Heart right ventricle (tissue), 16 donors: Measurements from ENCODE around the gene FBXO24. TPM values are rescaled to one million over a fixed set of nuclear protein-coding genes. Genes with fewer than 3 reads are reported as not detected.

ENCODE experiments used
- ATAC-seq, 8 donors: fragments of 200-7000 bp; cut with Tn5 transposase; one replicate each; pipeline ENCODE4 v1.9.1; 2020; ENCODE audit warnings: mild to moderate bottlenecking in 8 of 8, moderate library complexity in 8 of 8, moderate number of reproducible peaks in 1 of 8
- DNase-seq, 2 donors: peaks; one replicate each; pipeline ENCODE4 v3.0.0-alpha.2; 2020
- H3K27ac ChIP-seq, 10 donors: fragments of 200-600 bp; sonication (generic) in 2 of 10; one replicate each; pipeline versions ENCODE4 v1.5.0 to v1.8.0; 2020 to 2022; ENCODE audit warnings: mild to moderate bottlenecking in 3 of 10
- H3K27me3 ChIP-seq, 7 donors: fragments of 200-600 bp; one replicate each; pipeline ENCODE4 v1.8.0; 2021 to 2022; ENCODE audit warnings: mild to moderate bottlenecking in 2 of 7
- H3K36me3 ChIP-seq, 9 donors: fragments of 200-600 bp; sonication (generic) in 1 of 9; one replicate each; pipeline versions ENCODE4 v1.5.0 to v1.8.0; 2020 to 2022; ENCODE audit warnings: mild to moderate bottlenecking in 2 of 9
- H3K4me1 ChIP-seq, 9 donors: fragments of 200-600 bp; sonication (generic) in 1 of 9; one replicate each; pipeline versions ENCODE4 v1.5.0 to v1.8.0; 2020 to 2022; ENCODE audit warnings: mild to moderate bottlenecking in 4 of 9
- H3K4me3 ChIP-seq, 10 donors: fragments of 200-600 bp; sonication (generic) in 2 of 10; one replicate each; pipeline versions ENCODE4 v1.5.0 to v1.8.0; 2020 to 2022; ENCODE audit warnings: mild to moderate bottlenecking in 7 of 10, moderate library complexity in 2 of 10
- H3K9me3 ChIP-seq, 11 donors: fragments of 200-600 bp in 10 of 11; sonication (generic) in 2 of 11; one replicate each; pipeline versions ENCODE4 v1.5.0 to v1.8.0; 2013 to 2022; ENCODE audit warnings: mild to moderate bottlenecking in 2 of 11, control low read depth in 1 of 11, moderate library complexity in 1 of 11
- WGBS, 2 donors: extraction: QIAGEN DNeasy Blood & Tissue Kit; methylation state at CpG; one replicate each; pipeline ENCODE4 v1.1.7; 2013; ENCODE audit warnings: inconsistent platforms in 1 of 2; 5-methylcytosine and 5-hydroxymethylcytosine counted together
- intact Hi-C, 10 donors: fragments of 100-400 bp; cut with DNase I; formaldehyde crosslinking; loops; one replicate each; pipeline versions ENCODE4 v1.11.1 to v1.14.2; 2022
- polyA plus RNA-seq, 2 donors: library from polyadenylated mRNA; stranded (reverse); fragments of 200-250 nt; gene quantifications; one replicate each; pipeline ENCODE4 v1.2.3, GENCODE V29; 2013
- total RNA-seq, 10 donors: library from RNA; stranded (reverse); fragmentation: NEBNext Ultra II Directional in 3 of 10; extraction: Animal tissue kit (Norgen Biotek cat#: 25700) in 3 of 10; gene quantifications; one replicate each; pipeline versions ENCODE4 v1.2.1 to v1.2.4, GENCODE V29; 2021 to 2023
- TF ChIP-seq, protein P1 (sequence below), 9 donors: fragments of 200-600 bp; sonication (generic) in 2 of 9; IDR thresholded peaks; one replicate each; pipeline versions ENCODE4 v1.5.0 to v1.8.0; 2021 to 2022; ENCODE audit warnings: antibody characterized with exemption in 9 of 9, mild to moderate bottlenecking in 5 of 9, moderate library complexity in 1 of 9
- donor health status: Arrhythmogenic right ventricular cardiomyopathy.
- donor health status: ischemic (EF 13 %, LVEDD 7.1; RV severe dilation, severe dysfunction).
- donor health status: healthy with polysubstance abuse.
- donor health status: DM: no; HTN: yes; CAD: no.
- donor health status: DM: no; HTN: no; CAD: no.
- donor health status: ischemic (EF 25% LVEDD 6.9; RV normal size, moderate dysfunction).
- donor health status: ischemic (EF 25% LVEDD 5.7; RV mildly dilated, moderate dysfunction).
- donor health status: healthy.
- donor health status: DM: yes; HTN: yes; CAD: no.
- donor health status: Ischemic cardiomyopathy.
- donor health status: ischemic (EF 35%, LVEDD 5.7; RV mildly dilated, moderate dysfunction).
- donor health status: nonischemic (EF 11% LVEDD 7.7; RV severe dilation, severe dysfunction).
- donor health status: DM: yes; HTN: yes; CAD: no.
- donor health status: PGD.
- donor health status: ischemic (EF 29% LVEDD 5.4; RV normal size, mild dysfunction).
- donor health status: nonischemic (EF 23%, LVEDD 6.1; RV moderate dilation, normal function).

Gene FBXO24
- total and polyA plus RNA-seq, 12 donors, result 0.15 to 0.73 (median 0.40) TPM; not detected in 2

DNA sequence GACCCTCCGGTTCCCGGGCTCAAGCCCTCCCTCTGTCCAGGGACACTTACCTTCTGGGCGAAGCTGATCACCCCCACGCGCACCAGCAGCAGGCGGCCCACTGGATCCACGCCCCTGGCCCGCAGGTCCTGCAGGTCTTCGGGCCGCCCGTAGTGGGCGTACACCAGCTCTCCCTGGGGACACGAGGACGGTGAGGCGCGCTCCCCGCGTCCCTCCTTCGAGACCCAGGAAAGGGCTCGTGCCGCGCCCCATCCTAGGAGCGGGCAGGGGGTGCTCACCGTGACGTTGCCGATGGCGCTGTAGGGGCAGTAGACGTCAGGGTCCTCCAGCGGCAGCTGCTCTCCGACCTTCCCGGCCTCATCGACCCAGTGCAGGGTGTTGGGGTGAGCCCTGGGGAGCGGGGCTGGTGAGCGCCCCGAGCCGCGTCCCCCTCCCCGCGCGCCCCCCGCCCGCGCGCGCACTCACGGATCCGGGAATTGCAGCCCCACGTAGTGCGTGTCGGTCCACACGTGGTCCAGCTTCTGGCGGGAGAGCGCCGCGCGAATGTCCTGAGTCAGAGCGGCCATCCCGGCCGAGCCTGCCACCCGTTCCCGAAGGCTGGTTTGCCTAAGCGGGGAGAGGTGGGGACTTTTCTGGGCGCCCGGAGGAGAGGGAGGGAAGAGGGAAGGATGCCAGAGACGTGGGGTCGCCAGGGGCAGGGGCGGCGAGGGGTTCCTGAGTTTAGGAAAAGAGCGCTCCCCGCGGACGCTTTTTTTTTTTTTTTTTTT lies 47.0 kb downstream of the FBXO24 start:
- DNase-seq (peak; percentile 19 to 41), ATAC-seq (peak; percentile 44 to 77 (median 60))
- intact Hi-C loops, result loop anchor here in 1 of 10 donors (5.0 kb wide), 1 partner anchor 34 kb away; no protein-coding TSS in a partner anchor
- Histone ChIP-seq H3K27ac (peak overlapping the region in 1 of 10 donors; percentile 56), H3K4me3 (peak overlapping the region; percentile 36 to 63 (median 52)), H3K9me3 (no peaks in the 10 kb centered on the region), H3K36me3 (no peaks in the 10 kb centered on the region), H3K27me3 (peaks cover 0 to 48% (median 25%) of the 10 kb centered on the region in 7 donors), H3K4me1 (peaks cover 0 to 13% (median 11%) of the 10 kb centered on the region in 9 donors)
- TF ChIP-seq, protein P1, sequence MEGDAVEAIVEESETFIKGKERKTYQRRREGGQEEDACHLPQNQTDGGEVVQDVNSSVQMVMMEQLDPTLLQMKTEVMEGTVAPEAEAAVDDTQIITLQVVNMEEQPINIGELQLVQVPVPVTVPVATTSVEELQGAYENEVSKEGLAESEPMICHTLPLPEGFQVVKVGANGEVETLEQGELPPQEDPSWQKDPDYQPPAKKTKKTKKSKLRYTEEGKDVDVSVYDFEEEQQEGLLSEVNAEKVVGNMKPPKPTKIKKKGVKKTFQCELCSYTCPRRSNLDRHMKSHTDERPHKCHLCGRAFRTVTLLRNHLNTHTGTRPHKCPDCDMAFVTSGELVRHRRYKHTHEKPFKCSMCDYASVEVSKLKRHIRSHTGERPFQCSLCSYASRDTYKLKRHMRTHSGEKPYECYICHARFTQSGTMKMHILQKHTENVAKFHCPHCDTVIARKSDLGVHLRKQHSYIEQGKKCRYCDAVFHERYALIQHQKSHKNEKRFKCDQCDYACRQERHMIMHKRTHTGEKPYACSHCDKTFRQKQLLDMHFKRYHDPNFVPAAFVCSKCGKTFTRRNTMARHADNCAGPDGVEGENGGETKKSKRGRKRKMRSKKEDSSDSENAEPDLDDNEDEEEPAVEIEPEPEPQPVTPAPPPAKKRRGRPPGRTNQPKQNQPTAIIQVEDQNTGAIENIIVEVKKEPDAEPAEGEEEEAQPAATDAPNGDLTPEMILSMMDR (IDR thresholded peaks at IDR 0.05), result peak in 6 of 9 donors; percentile 12 to 38 (median 24)
- 0 to 3% methylated on average over 64 to 72 of the region's 72 CpGs for WGBS, 2 donors

DNA sequence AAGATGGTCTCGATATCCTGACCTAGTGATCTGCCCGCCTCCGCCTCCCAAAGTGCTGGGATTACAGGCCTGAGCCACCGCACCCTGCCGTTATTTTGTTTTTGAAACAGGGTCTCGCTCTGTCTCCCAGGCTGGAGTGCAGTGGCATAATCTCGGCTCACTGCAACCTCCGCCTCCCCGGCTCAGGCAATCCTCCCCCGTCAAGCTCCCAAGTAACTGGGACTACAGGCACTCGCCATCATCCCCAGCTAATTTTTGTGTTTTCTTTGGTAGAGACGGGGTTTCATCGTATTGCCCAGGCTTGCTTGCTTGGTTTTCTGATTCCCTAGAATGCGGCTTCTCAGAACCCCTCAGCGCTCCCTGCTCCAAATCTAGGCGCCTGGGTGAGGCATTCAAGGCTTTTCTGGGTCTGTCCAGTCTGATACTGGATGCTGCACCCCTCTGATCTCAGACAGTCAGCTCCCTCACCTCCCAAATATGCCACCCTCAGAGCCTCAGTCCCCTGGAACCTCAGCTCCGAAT lies 53.9 kb downstream of the FBXO24 start:
- no peak for ATAC-seq
- Histone ChIP-seq H3K27me3 (peaks cover 0 to 59% (median 32%) of the 10 kb centered on the region in 7 donors), H3K4me1 (no peaks in the 10 kb centered on the region), H3K36me3 (no peaks in the 10 kb centered on the region), H3K9me3 (no peaks in the 10 kb centered on the region), H3K27ac (no peak overlapping the region), H3K4me3 (no peak overlapping the region)
- TF ChIP-seq, protein P1 (IDR thresholded peaks at IDR 0.05), result no peak
- intact Hi-C loops, result no loop called here
- WGBS, 2 donors, result 67 to 73% methylated on average over 17 of the region's 17 CpGs
- no peak for DNase-seq

DNA sequence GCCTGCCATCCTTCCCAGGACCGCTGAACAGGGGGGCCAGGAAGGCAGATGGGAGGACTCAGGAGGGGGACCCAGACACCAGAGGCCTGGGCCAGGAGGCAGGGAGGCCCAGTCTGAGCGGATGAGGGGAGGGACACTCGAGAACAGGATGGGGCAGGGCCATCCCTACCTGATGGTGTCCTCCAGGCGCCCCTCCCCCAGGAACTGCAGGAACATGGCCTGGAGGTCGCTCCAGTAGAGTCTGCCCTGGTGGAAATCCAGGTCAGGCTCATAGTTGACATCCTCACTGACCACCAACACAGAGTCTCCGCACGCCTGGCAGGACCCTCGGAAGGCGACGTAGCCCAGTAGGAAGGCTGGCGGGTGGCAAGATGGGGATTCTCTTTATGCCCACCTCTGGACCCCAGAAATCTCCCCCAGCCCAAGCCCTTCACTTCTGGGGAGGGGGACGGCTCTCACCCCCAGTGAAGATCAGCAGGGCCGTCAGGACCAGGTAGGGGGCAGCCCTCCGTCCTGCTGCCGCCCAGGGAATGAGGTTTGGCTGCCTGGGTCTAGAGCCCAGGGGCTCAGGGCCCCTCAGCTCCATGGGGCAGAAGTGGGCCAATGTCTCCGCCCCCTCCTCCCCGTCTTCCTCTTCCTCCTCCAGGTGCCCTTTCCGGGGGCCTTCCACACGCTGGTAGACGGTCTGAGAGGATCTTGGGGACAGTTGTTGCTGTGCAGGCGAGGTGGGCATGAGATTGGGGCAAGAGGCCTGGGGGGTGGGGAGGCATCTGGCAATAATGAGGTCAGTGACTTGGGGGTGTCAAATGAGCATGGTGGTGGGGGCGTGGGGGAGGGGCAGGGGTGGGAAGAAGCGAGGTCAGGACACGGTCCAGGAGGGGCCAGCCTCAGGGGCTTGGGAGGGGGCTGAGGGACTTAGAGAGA lies 54.7 kb downstream of the FBXO24 start:
- 67 to 69% methylated on average over 22 to 24 of the region's 24 CpGs for WGBS, 2 donors
- Histone ChIP-seq H3K36me3 (no peaks in the 10 kb centered on the region), H3K27me3 (peaks cover 0 to 60% (median 35%) of the 10 kb centered on the region in 7 donors), H3K27ac (no peak overlapping the region), H3K4me1 (no peaks in the 10 kb centered on the region), H3K9me3 (no peaks in the 10 kb centered on the region), H3K4me3 (no peak overlapping the region)
- intact Hi-C loops, result no loop called here
- DNase-seq, result no peak
- ATAC-seq, result peak in 1 of 8 donors; percentile 42
- TF ChIP-seq, protein P1 (IDR thresholded peaks at IDR 0.05), result no peak

DNA sequence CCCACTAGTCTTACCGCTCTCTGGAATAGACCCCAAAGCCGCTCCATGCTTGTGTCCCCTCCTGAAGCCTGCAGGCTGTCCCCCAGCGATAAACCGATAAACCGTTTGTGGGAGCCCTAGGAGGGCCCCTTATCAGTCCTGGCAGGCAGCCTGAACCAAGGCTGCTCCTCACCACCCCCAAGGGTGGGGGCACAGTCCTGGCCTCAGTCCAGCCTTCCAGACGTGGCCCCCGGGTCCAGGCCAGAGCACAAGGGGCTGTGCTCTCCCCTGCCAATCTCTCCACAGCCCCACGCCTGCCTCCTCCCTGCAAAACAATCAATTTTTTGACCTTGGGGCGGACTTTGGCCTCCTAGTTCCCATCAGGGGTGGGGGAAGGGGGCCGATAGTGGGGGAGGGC lies 55.3 kb downstream of the FBXO24 start, which contains the start of gene TFR2:
Gene TFR2 (minus strand): TSS at position 90 of the 397 bp plus-strand sequence. CDS start 43 bp downstream, at position 47.
- intact Hi-C loops, result no loop called here
- ATAC-seq, result no peak
- Histone ChIP-seq H3K4me3 (no peak within 1 kb of the TSS), H3K36me3 (no peaks in the 10 kb centered on the region), H3K27ac (no peak within 1 kb of the TSS), H3K27me3 (peaks cover 0 to 66% (median 40%) of the 10 kb centered on the region in 7 donors), H3K4me1 (no peaks in the 10 kb centered on the region), H3K9me3 (no peaks in the 10 kb centered on the region)
- TF ChIP-seq, protein P1 (IDR thresholded peaks at IDR 0.05), result no peak
- 44 to 46% methylated on average over 10 of the region's 10 CpGs for WGBS, 2 donors
- no peak for DNase-seq
